COR-L47 (cell line): ENCODE results near the gene TRIM62.

Source experiments
- DNase-seq: peaks from one replicate; lab custom pipeline; 2025; lab: John Stamatoyannopoulos, UW

The TRIM62 gene

DNA sequence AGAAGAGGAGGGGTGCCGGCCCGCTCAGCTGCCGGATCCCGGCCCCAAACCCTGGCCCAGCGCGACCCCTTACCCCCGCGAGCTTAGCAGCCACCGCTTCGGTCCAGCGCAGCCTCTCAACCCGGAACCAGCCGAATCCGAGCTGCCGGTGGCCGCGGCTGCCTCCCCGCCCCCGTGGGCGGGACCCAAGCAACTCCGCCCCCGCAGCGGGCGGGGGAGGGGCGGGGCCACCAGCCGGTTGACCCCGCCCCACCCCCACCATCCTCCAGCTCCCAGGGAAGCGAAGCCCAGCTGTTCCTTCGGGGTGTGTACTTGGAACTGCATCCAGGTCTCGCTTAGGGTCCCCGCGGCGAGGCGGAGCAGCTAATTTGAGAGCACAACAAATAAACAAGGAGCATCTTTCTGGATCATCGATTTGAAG, at the start of gene TRIM62:
TSS of gene TRIM62 (minus strand) at position 123 of the 421 bp plus-strand sequence. CDS start 611 bp downstream, outside the sequence.
- DNase-seq = peak; percentile 86

GRCh38 chr1:33231166-33231565, 49.3 kb upstream of the TRIM62 start:
- no peak for DNase-seq

- no peak for DNase-seq
Measured at GRCh38 chr1:33228935-33229487, 47.2 kb upstream of the TRIM62 start.

- no peak for DNase-seq
Measured at GRCh38 chr1:33225586-33225985, 43.7 kb upstream of the TRIM62 start.

- DNase-seq = no peak
Measured at GRCh38 chr1:33224166-33224707, 42.4 kb upstream of the TRIM62 start.

DNA sequence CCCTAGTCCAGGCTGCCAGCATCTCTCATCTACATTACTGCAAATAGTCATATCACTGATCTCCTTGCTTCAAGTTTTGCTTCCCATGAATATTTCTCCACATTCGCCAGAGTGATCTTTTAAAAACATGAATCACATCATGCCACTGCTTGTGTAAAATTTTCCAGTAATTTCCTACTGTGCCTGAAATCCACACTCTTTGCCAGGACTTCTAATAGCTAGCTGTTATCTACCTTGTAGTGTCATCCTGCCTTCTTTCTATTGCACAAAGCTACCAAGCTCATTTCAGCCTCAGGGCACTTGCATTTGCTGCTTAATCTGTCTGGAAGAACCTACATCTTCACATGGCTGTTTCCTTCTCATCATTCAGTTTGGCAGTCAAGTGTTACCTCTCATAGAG, 40.5 kb upstream of the TRIM62 start:
- no peak for DNase-seq

DNA sequence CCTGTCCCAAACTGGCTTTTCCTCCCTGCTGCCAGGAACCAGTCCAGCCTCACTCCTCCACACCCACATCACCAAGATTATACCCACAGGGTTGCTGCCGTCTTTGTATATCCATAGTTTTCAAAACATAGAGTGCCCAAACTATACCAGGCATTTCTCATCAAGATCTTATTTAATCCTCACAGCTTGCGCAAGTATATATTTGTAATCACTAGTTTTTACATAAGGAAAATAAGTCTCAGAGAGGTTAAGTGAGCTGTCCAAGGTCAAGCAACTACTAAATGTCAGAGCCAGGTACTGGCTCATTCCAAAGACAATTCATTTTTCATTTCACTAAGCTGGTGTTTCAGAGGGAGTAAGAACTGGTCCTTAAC, 39.5 kb upstream of the TRIM62 start:
- no peak for DNase-seq

DNA sequence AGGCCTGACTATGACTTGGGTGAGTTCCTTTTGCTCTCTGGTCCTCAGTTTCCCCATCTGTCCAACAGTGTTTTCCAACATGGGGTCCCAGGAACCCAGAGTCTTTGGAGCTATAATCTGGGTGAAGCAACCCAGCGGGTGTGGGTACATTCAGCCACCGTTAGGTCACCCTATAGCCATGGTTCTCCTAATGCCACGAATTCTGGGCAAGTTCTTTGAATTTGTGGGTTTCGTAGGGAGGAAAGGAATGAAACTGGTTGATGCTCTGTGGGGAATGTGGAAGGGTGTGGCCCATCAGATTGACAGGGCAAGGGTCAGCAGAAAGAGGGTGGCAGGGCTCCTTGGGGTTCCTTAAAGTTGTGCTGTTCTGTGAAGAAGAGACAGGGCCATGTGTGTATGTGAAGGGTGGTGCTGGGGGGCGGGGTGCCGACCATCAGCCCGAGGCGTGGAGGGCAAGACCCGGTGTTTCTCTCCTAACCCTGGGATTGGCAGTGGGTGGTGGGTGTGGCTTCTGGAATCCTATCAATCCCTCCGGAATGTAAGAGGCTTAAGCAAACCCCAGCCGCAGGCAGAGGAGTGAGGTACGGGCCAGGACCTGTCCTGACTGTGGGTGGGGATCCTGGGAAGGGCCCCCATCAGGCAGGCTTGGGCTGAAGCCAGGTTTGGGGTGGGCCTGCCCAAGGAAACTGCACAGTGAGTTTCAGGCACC, 39.0 kb upstream of the TRIM62 start:
- no peak for DNase-seq

DNA sequence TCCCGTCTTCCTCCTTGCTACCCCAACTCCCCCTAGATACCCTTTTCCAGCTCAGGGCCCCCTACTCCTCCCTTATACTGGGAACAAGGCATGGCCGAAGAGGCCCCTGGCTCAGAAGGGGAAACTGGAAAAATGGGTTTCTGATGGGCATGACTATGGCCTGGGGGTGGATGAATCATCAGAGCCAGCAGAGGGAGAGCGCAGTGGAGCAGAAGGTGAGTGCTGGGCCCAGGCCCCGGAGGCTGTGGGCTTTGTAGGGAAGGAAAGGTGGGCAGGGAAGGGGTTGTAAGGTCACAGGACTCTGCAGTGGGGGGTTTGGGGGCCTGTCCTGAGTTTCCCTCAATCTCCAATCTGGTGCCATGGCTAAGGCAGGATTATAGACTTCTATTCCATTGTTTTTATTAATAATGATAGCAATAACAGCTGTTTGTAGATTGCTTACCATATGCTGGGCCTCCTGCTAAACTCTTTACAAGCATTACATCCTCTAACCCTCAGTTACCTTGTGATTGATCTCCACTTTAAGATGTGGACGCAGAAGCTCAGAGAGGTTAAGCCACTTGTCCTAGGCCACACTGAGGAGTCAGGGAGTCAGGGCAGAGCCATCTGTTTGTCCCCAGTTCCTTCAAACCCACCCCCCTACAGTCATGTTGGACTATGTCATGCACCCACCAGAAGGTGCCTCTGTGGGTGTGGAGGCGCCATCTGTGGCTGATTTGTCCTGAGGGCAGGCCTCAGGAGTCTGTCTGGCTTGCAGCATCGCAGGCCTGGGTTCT, 38.2 kb upstream of the TRIM62 start:
- no peak for DNase-seq

DNA sequence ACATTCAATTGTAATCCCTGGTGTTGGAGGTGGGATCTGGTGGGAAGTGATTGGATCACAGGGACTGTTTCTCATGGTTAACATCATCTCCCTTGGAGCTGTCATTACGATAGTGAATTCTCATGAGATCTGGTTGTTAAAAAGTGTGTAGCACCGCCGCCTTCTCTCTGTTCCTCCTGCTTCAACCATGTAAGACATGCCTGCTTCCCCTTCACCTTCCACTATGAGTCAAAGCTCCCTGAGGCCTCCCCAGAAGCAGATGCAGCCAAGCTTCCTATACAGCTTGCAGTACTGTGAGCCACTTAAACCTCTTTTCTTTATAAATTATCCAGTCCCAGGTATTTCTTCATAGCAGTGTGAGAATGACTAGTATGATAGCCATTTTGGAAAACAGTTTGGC, 30.1 kb upstream of the TRIM62 start:
- no peak for DNase-seq

DNA sequence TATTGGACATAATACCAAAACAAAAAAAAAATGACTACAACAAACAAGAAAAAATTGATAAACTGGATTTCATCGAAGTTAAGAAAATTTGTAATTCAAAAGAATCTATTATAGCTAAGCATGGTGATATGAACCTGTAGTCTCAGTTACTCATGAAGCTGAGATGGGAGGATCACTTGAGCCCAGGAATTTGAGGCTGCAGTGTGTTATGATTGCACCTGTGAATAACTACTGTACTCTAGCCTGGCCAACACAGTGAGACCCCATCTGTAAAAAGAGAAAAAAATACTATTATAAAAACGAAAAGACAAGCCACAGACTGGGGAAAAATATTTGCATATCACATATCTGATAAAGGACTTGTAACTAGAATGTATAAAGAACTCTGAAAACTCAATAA, 24.5 kb upstream of the TRIM62 start:
- DNase-seq = no peak

DNA sequence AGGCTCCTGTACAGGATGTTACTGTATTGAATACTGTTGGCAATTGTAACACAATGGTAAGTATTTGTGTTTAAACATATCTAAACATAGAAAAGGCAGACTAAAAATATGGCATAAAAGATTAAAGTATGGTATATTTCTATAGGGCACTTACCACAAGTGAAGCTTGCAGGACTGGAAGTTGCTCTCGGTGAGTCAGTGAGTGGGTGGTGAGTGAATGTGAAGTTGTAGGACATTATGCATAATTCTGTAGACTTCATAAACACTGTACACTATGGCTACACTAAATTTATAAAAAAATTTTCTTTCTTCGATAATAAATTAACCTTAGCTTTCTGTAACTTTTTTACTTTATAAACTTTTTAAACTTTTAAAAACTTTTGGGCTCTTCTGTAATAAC, 13.7 kb upstream of the TRIM62 start:
- DNase-seq = no peak

GRCh38 chr1:33191731-33192275, 10.0 kb upstream of the TRIM62 start:
- no peak for DNase-seq

- DNase-seq = no peak
Measured at GRCh38 chr1:33190701-33191100, 8.9 kb upstream of the TRIM62 start.

DNA sequence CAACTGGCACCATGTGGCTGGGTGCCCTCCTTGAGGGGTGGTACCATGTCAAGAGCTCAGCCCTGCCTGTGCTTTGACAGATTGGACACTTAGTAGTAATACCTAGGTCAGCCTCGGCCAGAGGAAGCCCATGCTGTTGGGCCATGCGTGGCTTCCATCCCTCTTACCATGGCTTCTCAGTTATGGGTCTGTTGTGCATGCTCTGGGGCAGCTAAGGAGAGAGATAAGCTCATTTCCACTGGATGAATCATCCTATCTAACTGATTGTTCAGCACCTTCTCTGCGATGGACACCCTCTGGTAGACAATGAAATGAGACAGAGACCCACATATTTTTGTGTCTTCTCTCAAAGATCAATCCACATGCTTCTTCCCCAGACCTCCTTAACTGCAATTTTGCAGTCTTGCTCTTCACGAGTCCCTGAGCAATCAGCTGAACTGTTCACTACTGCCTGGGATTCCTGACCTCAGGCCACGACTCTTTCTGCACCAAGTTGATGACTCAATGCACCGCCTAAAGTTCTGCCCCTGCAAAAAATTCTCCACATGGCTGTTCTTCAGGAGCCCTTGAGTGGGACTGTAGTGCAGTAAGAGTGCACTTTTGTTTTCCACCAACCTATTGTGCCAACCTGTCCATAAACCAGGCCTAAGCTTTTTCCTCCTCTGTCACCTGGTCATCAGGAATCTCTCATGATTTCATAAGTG, 6.9 kb upstream of the TRIM62 start:
- DNase-seq = no peak

- DNase-seq = no peak
Measured at GRCh38 chr1:33186936-33187335, 5.1 kb upstream of the TRIM62 start.

DNA sequence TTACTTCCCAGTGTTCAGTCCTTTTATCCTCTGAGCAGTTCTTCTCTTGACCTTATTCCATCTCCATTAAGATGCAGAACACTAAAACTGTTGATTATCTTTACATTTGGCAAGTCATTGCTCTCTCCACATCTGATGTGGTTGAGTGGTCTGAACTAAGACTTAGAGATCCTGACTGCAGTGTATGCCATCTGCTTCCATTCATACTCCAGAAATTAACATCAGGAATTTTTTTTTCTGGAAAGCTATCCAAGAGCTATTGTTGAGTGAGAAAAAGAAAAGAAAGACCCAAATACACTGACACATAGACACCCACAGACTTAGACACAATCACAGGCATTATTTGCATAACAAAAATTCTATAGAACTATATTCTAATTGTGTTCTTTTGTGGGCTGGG, 3.7 kb upstream of the TRIM62 start:
- DNase-seq = no peak

GRCh38 chr1:33183306-33183705, 1.5 kb upstream of the TRIM62 start:
- DNase-seq = no peak

DNA sequence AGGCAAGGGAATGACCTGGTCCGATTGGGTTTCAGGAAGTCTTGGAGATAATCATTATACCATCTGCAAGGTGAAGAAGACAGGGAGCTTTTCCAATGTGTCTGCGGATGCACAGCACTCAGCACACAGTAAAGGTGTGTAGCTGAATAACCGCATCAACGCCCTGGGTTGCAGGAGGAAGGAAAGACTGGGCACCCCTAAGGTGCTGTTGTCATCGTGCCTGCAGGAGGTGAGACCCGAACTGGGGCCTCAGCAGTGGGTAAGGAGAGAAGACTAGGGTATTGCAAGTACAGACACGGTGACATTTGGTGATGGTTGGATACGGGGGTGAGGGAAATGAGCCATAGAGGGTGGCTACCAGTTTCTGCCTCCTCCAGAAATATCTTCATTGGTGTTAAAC, 1.1 kb upstream of the TRIM62 start:
- no peak for DNase-seq

- DNase-seq = no peak
Measured at GRCh38 chr1:33182401-33182841, 578 bp upstream of the TRIM62 start.

DNA sequence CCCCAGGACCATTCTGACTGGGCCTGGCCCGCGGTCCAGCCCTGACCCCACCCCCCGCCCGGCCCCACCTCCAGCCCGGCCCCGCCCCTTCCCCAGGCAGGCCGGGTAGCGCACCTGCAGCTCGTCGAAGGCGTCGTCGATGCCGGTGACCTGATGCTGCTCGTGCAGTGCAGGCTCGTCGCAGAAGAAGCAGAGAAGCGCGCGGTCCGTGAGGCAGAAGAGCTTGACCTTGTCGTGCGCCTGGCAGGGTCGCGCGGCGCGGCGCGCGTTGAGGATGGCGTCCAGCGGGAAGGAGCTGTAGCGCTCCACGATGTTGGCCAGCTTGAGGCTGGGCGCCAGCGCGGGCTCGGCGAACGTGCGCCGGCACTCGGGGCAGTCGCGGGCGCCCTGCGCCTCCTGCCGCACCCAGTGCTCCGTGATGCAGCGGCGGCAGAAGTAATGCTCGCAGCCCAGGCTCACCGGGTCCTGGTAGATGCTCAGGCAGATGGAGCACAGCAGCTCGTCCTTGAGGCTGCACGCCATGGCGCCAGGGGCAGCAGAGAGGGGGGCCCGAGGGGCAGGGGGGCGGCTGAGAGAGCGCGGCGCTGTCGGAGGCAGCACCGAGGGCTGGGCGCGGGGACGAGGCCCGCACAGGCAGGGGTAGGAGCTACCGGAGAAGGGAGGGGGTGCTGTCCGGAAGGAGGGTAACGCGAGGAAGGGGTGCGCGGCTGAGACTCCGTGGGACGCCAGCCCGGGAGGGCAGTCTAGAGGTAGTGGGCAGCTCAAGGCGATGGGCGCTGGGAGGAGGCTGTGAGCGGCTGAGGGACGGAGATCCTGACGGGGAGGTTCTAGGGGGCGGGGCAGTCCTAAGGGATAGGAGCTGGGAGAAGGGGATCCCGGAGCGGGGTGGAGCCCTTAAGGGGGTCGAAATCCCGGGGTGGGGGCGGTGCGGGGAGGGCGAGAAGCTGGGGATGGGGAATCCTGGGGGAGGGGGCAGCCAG, 642 bp downstream of the TRIM62 start:
- DNase-seq = peak; percentile 85
